H1 (cell line): Measurements from ENCODE around the gene NUP62CL. TPM values are rescaled to one million over a fixed set of nuclear protein-coding genes. Genes with fewer than 3 reads are reported as not detected.

Experiments
- CBX5 ChIP-seq: fragments of 300-800, 300-1000 bp; sonication (generic); IDR thresholded peaks from 2 replicates; pipeline ENCODE4 v1.7.1; 2016; ENCODE audit warnings: antibody characterized with exemption, low read length, low read depth
- E2F6 ChIP-seq: IDR thresholded peaks from 2 replicates; pipeline ENCODE4 v1.6.1; 2012; ENCODE audit warnings: inconsistent platforms
- POLR2AphosphoS5 ChIP-seq: IDR thresholded peaks from 2 replicates; pipeline ENCODE4 v1.6.1; 2011; ENCODE audit warnings: low read depth, low read length
- SAP30 ChIP-seq: fragments of 300-600 bp; sonication (generic); IDR thresholded peaks from 2 replicates; pipeline ENCODE4 v1.7.1; 2012; ENCODE audit warnings: low read length, moderate library complexity, mild to moderate bottlenecking, inconsistent platforms; ENCODE audit not compliant: insufficient read depth, insufficient replicate concordance
- polyA plus RNA-seq, 7 experiments: library from polyadenylated mRNA; depleted of rRNA in 3 of 7; stranded (reverse) in 5 of 7; unstranded in 2 of 7; fragments of >200 nt in 5 of 7; fragments of 200-250 nt in 2 of 7; gene quantifications; 1 replicate in 5 of 7; 2 replicates in 1 of 7; 4 replicates in 1 of 7; pipeline versions ENCODE4 v1.2.1 to v1.2.3, GENCODE V29; 2011 to 2013; ENCODE audit warnings: missing spikeins in 2 of 7, mixed read lengths in 2 of 7
- total RNA-seq: library from RNA; stranded (reverse); fragmentation: NEBNext Ultra II Directional; extraction: Animal tissue kit (Norgen Biotek cat#: 25700); gene quantifications from 2 replicates; pipeline ENCODE4 v1.2.1, GENCODE V29; 2021

The NUP62CL gene
- total and polyA plus RNA-seq, 2 of the 8 experiments (the other 6 are each of a cell fraction or from before 2014, with no cell fraction given), result 3.3 to 6.2 TPM

GRCh38 chrX:107135049-107135964 lies 70.9 kb downstream of the NUP62CL start (continued):
- TF ChIP-seq E2F6 (no peak), CBX5 (no peak), SAP30 (no peak), POLR2AphosphoS5 (no peak)
